Frontal cortex (tissue), 4 donors: ENCODE results near the gene PHF21A. TPM values are rescaled to one million over a fixed set of nuclear protein-coding genes. Genes with fewer than 3 reads are reported as not detected.
A peak's percentile ranks its signal among the peaks of the same experiment; 100 is the strongest.
"Not testable (repeated sequence)": the region's sequence is repeated elsewhere in the genome, so short reads cannot be mapped to it uniquely, and the experiment has no call there.

Experiments
- DNase-seq, 2 donors: peaks; one replicate each; pipeline ENCODE4 v3.0.0; 2012; ENCODE audit warnings: low spot score in 2 of 2
- FAIRE-seq: peaks from 2 replicates; lab custom pipeline; 2012; peaks lifted over from hg19 to GRCh38; lab: Jason Lieb, UNC
- total RNA-seq: library from RNA; depleted of rRNA; stranded (reverse); fragments of >200 nt; gene quantifications from one replicate; pipeline ENCODE4 v1.2.3, GENCODE V29; 2014
- donor health status: control.
- donor health status: control.
- donor health status: control.

The PHF21A gene
- total RNA-seq, 1 donor from 2014 or later: 28.9 TPM

DNA sequence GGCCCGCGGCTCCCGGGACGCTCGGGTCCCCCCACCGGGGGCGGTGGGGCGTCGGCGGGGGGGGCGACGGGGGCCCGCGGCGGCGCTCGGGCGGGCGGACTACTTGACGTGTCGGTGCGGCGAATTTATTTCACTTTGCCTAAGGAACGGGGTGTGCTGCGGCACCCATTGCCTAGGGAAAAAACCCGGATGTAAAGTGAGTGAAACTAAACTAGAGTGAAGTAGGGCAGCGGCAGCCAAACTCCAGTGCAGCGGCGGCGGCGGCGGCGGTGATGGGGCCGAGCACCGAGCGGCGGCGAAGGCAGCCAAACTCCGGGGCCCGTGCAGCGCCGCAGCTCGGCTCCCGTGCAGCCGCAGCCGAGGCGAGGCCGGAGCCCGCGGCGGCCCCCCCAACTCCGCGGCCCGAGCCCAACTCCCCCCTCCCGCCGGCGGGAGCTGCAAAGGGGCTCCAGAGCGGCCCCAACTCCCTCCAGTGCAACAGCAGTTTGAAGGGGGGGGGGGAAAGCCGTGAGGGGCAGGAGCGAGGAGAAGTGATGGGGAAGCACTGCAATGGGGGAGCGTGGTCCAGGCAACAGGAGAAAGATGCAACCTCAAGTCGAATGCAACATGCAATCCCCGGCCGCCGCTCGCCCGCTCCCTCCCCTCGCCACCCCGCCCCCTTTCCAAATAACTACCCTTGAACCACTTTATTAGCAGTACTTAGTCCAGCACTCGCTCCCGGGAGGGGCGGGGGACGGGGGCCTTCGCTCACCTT, 647 bp upstream of the PHF21A start:
- FAIRE-seq (no peak), DNase-seq (peak in 1 of 2 donors; percentile 78)

DNA sequence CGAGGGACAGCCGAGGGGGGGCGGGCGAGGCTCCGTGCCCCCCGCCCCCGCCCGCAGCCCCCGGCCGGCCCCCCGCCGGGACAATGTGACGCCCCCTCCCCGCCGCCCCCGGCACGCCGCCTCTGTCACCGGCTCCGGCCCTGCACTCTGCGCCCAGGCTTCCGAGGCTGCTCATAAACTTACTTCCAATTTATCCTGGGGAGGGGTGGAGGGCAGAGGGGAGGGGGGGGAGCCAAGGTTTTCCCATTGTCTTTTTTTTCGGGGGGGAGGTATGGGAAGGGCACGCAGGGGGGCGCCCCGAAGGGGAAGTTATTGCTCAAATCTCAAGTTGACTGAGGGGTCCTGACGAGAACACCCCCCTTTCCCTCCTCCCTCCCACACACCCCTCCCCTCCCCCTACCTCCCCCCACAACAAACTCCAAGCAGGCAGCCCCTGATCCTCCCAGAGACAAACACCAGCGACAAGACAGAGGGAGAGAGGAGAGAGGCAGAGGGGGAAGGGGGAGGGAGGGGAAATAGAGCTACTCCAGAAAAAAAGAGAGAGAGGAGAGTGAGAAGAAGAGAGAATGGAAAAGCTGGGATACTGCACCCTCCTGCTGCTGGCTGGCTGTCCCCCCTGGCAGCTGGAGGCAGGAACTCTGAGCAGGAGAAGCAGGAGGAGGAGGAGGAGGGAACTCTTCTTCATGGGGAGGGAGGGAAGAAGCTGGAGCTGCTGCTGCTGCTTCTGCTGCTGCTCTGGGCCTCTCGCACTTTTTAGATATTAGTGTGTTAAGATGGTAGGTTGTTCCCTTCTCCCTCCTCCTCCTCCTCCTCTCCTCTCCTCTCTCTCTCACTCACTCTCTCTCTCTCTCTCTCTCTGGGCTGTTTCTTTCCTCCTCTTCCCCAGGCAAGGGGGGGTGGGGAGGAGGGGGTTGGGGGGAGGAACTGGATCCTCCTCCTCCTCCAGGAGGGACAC, 631 bp downstream of the PHF21A start:
- FAIRE-seq (no peak), DNase-seq (peak in 1 of 2 donors; percentile 59)

DNA sequence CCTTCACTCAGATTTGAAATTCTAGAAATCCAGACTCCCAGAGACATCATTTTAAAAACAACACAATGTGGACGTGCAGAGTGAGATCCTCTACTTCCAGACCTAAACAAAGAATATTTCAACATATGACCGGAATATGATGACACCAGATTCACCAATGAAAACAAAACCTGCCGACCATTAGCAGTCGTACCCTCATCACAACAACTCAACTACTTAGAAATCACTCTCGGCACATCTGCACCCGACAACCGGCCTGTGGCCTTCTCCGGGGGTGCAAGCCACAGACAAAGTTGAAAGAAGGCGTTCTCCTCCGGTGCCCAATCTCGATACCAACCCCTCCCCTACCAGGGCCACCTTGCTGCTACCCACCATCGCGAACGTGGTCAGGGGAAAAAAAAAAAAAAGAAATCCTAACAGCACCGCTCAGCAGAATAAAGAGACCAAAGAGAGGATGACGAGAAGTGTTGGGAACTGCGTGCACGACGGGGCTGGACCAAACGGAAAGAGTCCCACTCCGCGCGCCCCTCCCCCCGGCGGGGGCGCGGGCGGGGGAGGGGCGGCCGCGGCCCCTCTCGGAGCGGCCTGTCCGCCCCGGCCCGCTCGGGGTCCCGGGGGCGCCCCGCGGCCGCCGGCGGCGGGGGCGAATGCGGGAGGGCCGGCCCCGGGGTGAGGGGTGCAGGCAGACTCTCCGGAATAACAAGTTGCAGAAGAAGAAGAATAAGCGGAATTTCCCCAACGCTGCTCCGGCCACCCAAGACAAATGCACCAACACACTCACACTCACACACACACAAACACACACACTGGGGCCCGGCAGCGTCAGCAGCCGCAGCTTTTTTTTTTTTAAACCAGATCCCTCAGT, 1.7 kb downstream of the PHF21A start:
- DNase-seq: peak in 1 of 2 donors; percentile 57
- no peak for FAIRE-seq

DNA sequence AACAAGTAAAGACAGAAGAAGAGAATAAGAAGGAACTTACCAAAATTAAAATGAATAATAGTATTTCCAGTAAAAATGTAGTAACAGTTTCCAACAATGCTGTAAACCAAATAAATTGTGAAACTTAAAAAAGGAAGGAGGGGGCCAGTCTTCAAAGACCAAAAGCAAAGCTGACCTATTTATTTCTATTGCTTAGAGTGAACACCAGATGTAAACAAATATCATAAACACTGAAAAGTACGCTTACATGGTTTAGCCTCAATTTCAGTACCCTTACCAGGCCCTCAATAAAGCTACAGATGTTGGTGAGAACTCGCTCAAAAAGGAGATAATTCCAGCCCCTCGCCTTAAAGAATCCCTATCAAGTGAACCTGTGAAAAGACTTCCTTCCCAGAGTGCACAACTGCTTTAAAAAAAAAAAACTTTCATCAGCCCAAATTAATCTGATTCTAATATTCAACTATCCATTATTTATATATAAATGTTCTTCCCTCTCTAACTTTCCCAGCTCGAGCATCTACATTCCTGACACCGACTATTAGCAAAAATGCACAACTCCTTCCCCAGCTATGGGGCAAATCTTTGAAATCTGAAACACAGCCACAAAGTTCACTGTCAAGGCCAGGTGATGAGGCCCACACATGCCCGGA, 2.4 kb downstream of the PHF21A start:
- DNase-seq (no peak), FAIRE-seq (no peak)

DNA sequence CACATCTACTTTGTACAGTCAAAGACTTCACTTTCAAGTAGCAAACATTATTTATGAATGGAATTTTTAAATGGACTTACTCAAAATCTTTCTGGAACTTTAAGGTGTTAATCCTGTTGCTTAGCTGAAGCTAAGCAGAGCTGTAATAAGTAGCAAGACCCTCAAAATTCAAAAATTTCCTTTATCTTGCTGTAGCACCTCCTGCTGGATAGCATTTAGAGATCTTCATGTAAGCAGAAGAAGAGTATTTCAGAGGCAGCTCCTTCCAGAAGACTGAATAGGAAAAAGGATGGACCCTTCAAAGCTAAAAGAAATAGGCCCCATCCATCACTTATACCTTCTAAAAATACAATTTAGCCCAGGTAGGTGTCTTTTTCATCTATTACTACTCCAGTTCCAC, 3.4 kb downstream of the PHF21A start:
- FAIRE-seq (no peak), DNase-seq (no peak)

- FAIRE-seq, DNase-seq: not testable (repeated sequence)
Measured at GRCh38 chr11:46116712-46117037, 4.6 kb downstream of the PHF21A start.

- FAIRE-seq: no peak
- DNase-seq: no peak
Measured at GRCh38 chr11:46116007-46116711, 5.1 kb downstream of the PHF21A start.

GRCh38 chr11:46114961-46115360, 6.3 kb downstream of the PHF21A start:
- FAIRE-seq: no peak
- DNase-seq: no peak

DNA sequence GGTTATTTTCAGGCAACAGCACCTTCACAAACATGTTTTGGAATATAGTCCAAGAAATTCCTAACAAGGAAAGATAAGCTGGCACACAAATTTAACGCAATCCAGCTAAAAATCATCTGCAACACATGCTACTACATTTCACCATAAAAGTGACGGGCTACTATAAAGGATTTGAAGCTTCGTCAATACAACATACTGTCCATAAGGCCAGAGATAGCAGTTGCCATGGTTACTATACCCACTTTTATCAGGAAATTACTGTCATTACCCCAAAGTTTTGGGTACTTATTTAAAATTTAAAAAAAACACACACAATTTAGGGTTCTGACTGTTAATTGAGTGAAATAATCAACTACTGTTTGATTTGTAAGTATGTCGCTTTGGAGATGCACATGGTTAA, 6.9 kb downstream of the PHF21A start:
- no peak for DNase-seq
- FAIRE-seq: no peak

DNA sequence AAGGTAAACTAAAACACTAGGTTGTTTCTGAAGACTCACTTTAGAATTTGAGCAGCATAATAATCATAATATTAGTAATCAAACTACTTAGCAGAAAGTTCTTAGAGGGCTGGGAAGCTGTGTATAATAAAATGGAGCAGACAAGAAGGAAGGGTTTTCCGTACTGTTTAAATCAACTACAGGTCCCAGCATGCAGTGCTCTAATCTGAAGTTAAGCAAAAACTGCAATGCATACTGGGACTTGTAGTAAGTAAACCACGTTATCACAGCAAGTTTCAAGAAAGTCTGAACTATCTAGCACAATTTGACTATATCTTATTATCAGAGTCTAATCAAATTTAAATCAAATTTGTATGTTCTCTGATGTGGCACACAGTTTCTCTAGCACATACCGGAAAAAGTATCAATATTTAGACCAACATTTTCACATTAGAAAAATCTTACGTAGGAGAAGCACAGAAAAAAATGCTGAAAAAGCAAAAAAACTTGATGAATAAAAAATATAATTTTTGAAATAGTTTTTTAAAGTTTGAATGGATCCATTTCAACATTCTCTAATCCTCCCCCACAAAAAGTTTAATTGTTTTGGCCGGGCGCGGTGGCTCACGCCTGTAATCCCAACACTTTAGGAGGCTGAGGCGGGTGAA, 8.2 kb downstream of the PHF21A start:
- DNase-seq (no peak), FAIRE-seq (no peak)

DNA sequence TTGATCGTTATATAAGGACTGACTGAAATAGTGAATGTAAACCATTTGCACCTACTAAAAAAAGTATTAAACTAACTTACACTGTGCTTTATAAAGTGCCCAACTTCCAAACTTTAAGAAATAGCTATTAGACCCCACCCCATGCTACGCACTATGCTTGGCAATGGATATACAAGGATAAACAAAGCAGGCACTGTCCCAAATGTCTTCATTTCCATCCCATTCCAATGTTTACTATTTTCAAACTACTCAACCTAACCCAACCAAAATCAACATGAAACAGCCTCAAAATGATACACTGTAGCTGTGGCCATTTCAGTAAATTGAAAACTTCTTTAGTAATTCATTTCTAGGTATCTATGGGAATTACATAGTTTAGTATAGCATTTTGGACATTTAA, 12.5 kb downstream of the PHF21A start:
- DNase-seq (no peak), FAIRE-seq (no peak)

DNA sequence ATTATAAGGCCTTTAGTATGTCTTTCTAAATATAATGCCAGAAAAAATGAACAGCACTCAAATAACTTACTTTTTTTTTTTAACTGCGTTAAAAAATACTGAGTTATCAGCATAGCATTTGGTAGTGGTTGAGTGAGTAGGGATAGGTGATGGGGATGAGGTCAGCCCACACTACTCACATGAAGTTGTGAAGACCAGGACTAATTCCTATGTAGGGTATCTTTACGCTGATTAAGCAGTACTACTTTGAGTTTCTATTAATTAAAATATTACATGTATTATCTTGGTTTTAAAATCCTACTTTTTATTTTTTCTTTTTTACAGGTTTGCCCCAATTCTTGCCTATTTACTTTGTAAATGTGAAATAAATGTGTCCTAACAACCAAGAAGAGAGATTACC, 13.5 kb downstream of the PHF21A start:
- FAIRE-seq: no peak
- no peak for DNase-seq

DNA sequence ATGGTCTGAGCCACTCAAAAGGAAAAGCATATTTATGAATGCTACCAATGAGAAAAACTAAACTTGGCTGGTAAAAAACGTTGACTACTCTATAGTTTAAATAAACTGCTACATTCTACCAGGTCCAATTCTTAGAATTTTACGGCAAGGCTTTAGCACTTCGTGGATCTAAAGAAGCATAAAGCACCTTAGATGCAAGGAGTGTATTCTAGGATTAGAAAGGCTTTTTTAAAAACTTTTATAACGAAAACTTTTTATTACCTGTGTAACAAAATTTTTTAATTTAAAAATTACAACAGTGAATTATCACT, 13.9 kb downstream of the PHF21A start:
- FAIRE-seq (no peak), DNase-seq (no peak)

DNA sequence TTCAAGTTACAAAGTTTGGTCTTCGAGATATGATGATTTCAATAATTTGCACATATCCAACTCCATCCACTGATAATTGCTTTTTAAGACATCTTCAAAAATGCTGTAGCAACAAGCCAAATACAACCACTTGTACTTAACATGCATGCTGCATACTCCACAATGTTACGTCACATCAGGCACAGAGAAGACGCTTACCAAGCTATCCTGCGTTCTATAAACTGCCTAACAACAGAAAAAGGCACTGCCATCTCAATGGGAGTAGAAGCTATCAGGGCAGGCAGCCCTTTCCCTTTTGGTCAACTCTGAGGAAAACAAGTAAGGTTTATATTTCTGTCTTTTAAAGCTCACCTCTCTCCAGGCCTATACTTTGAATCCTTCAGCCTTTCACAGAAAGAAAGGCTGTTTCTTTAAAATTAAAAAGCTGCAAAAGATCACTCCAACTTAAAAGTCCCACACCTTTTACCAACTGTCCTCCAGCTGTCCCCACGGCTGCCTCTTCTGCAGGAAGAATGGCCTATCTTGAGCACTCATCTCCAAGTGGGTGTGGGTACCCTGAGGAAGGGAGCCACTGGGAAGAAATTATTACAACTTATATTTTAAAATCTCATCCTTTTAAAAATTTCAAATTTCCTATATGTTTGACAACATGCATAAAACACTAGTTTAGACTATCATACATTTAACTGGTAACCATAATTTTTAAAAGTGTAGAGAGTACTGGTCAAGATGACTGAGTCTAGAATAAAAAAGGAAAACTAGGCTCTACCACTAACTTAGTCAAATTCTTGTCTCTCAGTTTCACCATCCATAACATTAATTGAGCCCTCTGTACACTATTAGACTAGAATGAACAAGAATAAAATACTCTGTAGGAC, 14.5 kb downstream of the PHF21A start:
- FAIRE-seq: no peak
- no peak for DNase-seq

GRCh38 chr11:46105926-46106325, 15.3 kb downstream of the PHF21A start:
- FAIRE-seq: no peak

DNA sequence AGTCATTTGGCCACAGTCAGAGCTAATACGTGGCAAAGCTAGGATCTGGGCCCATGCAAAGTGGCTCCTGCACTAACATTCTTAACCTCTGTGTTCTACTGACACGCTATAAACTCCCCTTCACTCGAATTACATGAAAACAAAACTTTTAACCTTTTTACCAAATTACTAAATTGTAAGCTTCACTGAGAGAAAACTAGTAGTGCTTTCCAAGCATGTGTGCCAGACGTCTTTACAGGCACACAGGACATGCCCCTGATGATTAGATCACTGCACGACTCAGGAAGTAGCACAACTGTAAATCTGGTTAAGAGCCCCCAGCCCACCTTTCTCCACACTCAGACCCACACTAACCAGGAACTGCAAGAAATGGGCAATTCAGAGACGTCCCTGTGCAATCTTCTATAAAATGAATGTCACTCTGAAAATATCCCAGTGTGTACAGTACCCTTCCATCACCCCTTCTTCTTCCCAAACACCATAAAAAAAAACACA, 16.1 kb downstream of the PHF21A start:
- DNase-seq: no peak

More at GRCh38 chr11:46105926-46106325, 15.3 kb downstream of the PHF21A start:
- DNase-seq: no peak

DNA sequence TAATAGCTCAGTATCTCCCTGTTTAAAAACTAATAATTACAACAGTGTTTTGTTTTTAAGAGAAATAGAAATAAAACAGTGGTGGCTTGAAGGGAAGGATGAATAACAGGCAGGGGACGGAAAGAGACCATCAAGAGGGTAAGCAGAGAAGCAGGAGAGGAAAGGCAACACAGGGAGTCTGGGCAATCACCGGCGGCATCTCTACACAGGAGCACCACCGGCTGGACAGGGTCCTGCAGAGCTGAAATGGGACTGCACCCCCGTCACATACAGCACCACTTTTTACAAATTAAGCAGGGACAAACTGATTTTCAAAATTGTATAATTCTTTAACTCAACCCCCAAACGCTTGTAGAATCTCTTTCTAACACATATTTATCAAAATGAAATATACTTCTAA, 18.4 kb downstream of the PHF21A start:
- FAIRE-seq (no peak), DNase-seq (no peak)

More for the DNA sequence above, 16.1 kb downstream of the PHF21A start:
- FAIRE-seq: no peak

- FAIRE-seq: no peak
- DNase-seq: no peak
Measured at GRCh38 chr11:46100670-46101069, 20.6 kb downstream of the PHF21A start.
